H1 (cell line): ENCODE data around the gene RFC3.

Experiments
- CHD2 ChIP-seq: IDR thresholded peaks from 2 replicates; pipeline ENCODE4 v1.6.1; 2012; ENCODE audit warnings: low read length, improper control_type of control experiment
- NRF1 ChIP-seq: IDR thresholded peaks from 2 replicates; pipeline ENCODE4 v1.6.1; 2011; ENCODE audit warnings: mild to moderate bottlenecking, low read depth, low read length, improper control_type of control experiment
- SP1 ChIP-seq: IDR thresholded peaks from 2 replicates; pipeline ENCODE4 v1.6.1; 2011; ENCODE audit warnings: low read depth, low read length
- TEAD4 ChIP-seq: IDR thresholded peaks from 2 replicates; pipeline ENCODE4 v1.6.1; 2012; ENCODE audit warnings: low read depth, low read length, inconsistent platforms, mixed read lengths
- TF ChIP-seq, protein P1 (sequence below), 3 experiments: IDR thresholded peaks; 1 replicate in 2 of 3; 2 replicates in 1 of 3; pipeline versions ENCODE4 v1.5.1 to v1.6.1; 2011; ENCODE audit warnings: low read length in 3 of 3, mild to moderate bottlenecking in 3 of 3, inconsistent platforms in 2 of 3, low read depth in 1 of 3, moderate library complexity in 1 of 3; ENCODE audit not compliant: insufficient read depth in 1 of 3; ENCODE audit errors: control extremely low read depth in 1 of 3

DNA sequence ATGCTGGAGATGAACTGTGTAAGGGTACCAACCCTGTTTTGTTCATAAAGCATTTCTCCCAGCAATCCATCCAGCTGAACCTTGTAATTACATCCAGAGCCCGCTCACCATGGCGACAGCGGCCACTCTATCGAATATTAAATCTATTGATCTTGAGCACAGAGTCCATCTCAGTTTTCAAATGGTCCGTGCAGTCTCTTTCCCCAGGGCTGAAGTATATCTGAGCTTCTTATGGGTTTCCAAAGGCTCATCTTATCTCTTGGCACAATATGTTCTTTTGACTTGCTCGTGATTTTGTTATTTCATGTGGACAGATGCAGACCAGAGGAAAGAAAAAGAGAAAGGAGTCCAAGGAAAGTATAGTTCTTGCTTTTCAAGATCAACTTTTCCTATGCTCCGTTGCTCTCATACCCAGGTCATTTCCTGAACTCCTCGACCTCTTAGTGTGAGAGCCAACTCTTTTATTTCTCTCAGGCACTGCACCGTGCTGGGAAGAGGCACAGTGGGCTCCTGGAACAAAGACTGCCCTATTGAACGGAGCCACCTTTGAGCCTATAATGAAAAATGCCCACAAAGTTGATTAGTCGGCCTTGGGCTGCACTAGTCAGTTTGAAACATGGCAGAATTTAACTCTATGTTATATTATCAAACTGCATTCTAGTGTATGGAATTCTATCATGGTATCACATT, 66.7 kb downstream of the RFC3 start:
- no peak for TF ChIP-seq TEAD4
- TF ChIP-seq SP1: no peak
- no peak for TF ChIP-seq NRF1
- TF ChIP-seq CHD2: no peak
- TF ChIP-seq, protein P1, sequence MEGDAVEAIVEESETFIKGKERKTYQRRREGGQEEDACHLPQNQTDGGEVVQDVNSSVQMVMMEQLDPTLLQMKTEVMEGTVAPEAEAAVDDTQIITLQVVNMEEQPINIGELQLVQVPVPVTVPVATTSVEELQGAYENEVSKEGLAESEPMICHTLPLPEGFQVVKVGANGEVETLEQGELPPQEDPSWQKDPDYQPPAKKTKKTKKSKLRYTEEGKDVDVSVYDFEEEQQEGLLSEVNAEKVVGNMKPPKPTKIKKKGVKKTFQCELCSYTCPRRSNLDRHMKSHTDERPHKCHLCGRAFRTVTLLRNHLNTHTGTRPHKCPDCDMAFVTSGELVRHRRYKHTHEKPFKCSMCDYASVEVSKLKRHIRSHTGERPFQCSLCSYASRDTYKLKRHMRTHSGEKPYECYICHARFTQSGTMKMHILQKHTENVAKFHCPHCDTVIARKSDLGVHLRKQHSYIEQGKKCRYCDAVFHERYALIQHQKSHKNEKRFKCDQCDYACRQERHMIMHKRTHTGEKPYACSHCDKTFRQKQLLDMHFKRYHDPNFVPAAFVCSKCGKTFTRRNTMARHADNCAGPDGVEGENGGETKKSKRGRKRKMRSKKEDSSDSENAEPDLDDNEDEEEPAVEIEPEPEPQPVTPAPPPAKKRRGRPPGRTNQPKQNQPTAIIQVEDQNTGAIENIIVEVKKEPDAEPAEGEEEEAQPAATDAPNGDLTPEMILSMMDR (IDR thresholded peaks at IDR 0.05; ENCODE audit: control extremely low read depth in 1 of 3, insufficient read depth in 1 of 3, low read depth in 1 of 3, low read length in 3 of 3): no peak
